COLO829 (cell line): ENCODE data around the gene MYO16.

Source experiments
- DNase-seq: peaks from one replicate; pipeline ENCODE4 v3.0.0; 2012; ENCODE audit warnings: low spot score

Gene MYO16

DNA sequence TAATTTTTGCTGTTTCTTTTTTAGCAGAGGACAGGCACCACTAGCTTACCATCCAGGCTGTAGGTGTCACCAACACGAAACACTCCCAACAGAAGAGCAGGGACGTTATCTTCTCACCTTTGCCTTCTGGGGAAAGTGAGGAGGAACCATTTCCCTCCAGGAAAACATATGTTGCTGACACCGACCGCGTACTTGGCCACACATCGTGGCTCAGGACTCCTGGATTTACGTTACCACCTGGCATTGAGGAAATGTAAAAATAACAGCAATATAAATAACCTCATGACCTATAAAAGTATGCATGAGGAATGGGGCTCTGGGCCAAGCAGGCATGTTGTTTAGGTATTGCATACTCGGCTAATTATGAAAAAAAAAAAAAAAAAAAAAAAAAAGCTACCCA, 525.1 kb downstream of the MYO16 start:
- no peak for DNase-seq

DNA sequence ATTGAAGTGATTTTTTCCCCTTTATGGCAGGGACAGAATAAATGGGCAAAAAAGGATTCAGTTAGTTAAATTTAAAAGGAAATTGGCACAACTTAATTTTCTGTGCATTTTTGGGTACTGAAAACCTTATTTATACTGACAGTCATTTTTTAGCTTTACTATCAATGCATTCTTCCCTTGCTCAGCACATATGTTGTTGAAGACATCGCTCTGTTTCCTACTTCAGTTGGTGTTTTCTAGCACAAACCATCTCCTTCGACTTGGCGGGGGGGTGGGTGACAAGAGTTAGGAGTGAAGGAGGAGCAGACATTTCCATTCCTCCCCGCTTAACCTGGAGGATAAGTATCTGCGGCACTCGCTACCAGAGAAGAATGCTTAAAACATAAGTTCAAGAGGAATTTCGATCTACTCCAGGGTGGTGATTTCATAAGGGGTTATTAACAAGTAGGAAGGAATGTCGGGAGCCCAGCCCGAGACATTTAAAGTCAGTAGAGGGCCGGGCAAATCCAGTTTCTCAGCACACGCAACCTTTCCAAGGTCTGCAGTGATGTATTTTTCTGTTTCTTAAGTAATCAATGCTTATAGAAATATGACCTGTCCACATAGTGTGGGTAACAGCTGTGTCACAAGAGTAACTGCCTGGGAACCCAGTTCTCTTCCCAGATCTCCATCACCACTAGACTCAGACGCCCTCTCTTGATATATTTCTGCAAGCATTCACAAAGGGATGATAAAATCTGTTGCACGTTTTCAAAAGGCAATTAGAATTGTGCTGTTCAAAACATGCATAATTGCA, 525.8 kb downstream of the MYO16 start:
- no peak for DNase-seq

DNA sequence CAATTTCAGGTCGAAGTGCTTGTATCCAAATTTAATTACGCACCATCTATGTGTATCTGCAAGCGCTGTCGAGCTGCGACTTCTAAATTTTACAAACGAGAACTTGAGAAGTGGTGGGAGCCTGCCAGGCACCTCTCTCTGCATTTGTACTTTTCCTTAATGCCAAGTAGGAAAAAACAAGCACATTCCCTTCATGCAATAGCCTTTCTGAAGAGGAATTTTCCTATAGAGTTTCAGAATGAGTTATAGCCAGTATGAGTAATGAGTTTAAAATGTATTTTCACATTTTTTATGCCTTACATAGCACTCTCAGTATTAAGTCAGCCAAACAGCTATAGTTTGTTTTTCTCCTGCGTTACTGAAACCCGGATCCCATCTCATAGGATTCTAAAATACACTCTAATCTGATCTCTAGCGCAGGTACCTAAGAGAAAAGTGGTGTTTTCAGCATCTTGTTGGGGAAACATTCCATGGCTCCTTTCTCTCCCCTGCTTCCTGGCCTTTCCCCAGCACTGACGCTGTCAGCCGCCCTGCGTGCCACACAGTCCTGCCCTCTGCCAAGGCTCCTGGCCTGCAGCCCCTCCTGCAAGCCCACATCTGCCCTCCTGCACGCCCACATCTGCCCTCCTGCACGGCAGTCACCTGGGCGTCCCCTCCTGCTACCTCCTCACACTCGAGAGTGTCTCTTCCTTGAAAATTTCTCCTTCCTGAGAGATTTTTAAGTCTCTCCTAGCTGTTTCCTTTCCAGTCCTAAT, 526.9 kb downstream of the MYO16 start:
- DNase-seq, result peak; percentile 3

DNA sequence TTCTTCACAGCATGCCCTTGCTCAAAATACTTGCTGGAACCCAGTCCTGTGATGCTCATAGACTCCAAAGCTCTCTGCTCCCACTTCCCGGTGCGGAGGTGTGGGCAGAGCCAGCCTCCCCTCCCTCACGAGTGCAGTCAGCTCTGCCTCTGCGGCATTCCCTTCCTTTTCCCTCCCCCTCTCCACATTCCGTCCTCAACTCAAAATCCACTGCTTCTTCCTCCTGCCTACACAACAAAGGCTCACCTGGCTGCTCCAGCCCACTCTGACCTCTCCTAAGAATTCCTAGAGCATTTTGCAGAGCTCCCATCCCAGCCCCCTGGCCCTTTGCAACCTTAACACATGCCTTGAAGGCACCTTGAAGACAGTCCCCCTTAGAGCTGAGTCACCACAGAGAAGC, 527.9 kb downstream of the MYO16 start:
- DNase-seq, result no peak

DNA sequence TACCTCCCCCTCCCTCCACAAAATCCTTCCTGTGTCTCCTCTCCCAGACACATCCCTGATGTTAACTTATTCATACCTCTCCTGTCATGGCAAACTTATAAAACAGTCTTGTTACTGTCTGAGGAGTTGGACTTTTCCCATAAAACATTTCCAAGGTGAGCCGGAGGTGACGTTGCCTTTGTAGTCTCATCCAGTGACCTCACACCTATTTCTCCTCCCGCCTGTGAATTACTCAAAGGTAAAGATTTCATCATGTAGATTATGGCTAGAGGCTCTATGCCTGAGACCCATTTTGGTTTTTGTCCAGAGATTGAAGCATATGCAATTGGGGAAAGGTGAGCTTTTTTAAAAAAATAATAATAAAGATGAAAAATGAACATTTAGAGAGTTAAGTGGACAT, 529.0 kb downstream of the MYO16 start:
- no peak for DNase-seq

DNA sequence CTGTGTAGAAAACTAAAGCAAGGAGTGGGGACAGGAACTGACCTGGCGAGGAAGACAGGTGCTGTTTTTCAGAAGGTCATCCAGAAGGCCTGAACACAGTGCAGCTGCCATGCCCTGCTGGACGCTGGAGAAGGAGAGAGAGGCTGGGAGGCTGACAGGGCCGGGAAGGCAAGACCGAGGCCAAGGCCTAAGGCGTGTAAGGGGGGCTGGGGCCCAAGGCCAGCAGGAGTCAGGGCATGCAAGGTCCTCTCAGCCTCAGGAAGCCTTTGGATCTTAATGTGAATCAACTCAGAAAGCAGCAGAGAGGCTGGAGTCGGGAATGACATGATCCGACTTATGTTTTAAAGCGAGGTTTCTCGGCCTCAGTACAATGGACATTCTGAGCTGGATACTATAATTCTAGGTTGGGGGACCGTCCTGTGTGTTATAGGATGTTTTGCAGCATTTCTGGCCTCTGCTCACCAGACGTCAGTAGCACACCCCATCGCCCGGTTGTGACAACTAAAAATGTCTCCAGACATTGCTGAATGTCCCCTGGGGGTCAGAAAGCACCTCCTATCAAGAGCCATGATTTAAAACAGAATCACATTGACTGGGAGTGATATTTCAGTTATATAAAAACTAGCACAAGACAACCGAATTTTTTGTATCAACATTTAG, 530.4 kb downstream of the MYO16 start:
- no peak for DNase-seq

DNA sequence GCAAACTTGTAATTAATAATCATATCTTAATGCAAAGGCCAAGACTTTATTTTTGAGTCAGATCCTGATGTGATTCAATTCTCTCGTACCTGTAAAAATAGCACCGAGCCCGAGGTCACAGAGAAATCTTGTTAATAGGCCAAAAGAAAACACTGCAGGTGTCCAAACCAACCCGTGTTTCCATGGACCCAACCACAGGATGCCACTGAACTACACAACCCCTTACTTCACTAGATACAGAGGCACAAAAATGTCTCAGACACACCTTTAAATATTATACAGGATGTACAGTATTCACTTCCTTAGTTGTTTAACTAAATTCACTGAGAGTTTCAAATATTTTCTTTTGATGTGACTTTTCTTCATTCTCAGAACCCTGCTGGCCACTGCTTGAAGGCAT, 530.9 kb downstream of the MYO16 start:
- DNase-seq, result no peak

DNA sequence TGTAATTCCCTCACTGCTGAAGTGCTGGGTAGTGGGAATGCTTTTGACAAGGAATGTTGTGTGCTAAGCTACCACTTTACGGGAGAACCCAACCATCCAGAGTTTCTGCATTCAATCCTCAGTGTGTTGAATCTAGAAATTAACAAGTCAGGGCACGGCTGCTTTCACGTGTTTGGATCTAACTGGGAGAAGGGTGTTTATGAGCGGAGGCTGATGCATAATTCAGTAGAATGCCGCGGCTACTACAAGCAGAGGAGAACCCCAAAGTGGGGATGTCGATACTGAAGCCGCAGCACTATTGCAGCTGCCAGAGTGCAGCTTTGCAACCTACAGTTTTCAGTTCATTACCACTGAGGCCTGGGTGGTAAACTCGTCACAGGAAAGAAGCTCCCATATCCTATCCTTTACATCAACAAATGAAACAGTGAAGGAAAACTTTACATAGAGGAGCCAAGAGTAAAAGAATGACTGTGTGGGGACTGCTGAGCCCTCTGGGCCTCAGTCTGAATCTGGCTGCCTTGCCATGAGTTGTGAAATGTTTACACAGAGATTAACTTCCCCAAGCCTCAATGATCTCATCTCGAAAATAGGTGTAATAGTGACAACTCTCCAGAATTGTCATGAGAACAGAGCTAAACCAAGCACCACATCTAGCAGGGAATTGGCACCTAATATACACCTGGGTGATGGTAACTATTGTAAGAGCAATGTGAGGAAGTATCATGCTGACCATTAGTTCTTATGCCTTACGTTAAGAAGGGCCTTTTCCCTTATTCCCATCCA, 531.7 kb downstream of the MYO16 start:
- DNase-seq, result no peak

DNA sequence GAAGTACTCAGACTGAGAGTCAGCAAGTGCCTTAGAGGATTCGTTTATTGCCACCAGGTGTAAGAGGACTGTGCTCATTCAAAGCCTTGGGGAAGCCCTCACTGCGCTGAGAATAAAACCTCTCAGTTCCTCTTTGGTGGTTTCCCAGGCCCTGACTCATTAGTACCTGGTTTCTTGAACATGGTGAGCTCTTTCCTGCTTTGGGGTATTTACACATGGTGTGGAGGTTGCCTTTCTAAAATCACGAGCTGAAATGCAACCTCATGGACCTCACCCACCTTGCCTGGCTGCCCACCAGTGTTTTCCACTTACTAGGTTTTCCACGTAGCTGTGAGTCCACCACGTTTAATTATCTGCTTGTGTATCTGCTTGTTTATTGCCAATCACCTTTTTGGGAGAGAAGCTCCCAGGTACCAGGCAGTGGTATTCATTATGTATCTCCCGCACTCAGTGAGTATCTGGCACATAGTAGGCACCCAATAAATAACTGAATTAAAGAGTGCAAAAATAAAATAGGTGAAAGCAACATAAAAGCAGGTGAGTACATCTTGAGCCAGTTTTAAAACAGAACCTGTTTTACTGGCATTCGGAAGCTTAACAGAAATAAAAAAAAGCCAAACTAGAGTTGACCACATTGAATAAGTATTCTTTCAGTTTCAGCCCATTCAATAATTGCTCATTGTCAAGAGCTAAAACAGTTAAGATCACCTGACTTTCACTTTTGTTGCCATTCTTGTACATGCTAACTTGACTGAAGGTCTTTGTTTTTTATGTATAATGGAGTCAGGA, 533.0 kb downstream of the MYO16 start:
- no peak for DNase-seq

DNA sequence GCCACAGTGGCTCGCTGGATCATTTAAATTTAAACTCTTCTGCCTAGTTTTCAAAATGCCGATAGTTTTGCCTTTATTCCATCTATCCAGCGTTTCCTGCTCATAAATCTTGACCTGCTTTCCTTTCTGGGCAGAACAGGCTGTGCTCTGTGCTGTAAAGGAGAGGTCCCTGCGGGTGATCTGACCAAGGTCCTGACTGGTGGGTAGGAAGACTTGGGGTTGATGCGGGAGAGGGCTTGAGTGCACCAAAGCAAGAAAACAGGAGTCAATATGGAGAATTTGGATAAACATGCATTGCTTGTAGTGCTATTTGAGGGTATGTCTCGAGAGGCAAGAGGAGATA, 533.6 kb downstream of the MYO16 start:
- DNase-seq, result peak; percentile 38

DNA sequence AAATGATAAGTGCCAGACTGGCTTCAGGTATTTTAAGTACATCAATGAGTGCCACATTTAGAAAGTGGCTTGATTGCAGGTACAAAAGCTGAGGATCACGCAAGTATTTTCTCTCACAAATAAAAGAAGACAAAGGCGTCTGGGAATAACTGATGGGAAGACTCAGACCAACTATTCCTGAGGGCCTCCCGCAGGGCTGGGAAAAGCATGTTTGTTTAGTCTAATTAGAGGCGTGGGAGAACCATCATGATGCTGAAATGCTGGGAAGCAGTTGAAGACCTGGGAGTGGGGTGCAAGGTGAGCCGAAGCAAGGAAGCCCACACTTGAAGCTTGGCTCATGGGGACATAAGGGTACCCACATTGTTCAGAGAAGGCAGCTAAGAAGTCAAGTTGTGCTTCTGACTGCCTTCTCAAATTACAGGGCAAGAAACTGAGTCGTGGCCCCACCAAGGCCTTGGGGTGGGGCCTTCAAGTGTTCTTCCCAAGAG, 536.0 kb downstream of the MYO16 start:
- DNase-seq, result no peak

DNA sequence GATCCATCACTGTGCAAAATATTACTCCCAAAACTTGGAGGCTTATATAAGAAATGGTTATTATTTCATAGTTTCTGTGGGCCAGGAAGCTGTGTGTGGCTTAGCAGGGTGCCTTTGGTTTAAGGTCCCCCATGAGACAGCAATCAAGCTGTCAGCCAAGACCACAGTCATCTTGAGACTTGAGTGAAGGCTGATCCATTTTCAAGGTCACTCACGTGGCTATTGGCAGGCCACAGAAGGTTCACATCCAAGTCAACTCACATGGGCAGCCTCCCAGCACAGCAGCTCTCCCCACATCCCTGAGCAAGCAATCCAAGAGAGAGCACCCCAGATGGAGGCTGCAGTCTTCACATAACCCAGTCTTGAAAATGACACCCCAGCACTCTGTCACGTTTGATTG, 537.4 kb downstream of the MYO16 start:
- no peak for DNase-seq

DNA sequence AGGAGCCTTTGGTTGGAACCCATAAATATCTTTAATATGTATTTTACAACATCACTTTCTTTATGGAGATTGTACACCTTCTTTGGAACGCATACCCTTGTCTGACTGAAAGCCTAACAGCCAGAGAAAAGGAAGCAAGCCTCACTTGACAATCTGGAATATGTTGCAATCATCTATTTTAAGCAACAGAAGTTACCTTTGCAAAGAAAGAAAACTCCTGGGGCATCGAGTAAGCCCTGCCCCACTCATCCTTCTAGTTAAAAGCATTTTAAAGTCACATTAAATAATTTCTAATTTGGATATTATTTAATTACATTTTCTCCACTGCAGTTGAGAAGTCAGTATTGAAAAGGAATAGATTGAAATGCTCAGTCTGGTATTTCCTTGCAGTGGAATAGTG, 542.7 kb downstream of the MYO16 start:
- no peak for DNase-seq

DNA sequence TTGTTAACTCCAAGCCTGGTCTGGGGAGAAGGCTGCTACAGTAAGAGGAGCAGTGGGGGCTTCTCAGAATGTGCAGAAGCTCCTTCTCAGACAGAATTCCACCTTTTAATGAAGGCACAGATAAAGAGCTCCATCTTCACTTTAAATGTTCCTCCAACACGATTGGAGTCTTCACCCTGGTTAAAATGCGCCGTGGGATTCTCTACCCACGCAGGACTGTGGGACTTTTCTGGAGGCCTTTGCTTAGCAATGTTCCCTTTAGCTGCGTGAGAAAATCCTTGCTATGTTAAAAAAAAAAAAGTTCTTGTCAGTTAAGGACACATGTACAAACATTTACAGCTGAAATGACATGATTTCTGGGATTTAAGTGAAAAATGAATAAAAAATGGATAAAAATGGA, 546.3 kb downstream of the MYO16 start:
- no peak for DNase-seq

DNA sequence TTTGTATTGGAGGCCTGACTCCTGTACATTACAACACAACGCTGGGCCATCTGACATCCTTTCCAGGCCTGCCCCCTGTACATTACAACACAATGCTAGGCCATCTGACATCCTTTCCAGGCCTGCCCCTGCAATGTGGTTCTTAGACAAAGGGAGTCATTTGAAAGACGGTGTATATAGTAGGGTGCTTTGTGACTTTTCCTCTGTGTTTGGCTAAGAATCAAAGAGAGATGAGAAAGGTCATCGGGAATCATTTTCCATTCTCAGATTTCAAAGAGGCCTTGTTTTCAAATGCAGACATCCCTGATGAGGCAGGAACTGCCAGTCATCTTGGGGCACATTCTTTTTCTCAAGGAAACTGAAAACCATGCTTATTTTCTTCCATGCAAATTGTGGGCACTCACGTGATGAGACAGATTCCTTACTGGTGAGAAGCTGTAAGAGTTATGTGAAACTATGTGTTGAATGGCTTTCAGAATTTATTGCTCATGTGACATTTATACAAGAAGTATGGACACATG, 551.6 kb downstream of the MYO16 start:
- peak; percentile 80 for DNase-seq

DNA sequence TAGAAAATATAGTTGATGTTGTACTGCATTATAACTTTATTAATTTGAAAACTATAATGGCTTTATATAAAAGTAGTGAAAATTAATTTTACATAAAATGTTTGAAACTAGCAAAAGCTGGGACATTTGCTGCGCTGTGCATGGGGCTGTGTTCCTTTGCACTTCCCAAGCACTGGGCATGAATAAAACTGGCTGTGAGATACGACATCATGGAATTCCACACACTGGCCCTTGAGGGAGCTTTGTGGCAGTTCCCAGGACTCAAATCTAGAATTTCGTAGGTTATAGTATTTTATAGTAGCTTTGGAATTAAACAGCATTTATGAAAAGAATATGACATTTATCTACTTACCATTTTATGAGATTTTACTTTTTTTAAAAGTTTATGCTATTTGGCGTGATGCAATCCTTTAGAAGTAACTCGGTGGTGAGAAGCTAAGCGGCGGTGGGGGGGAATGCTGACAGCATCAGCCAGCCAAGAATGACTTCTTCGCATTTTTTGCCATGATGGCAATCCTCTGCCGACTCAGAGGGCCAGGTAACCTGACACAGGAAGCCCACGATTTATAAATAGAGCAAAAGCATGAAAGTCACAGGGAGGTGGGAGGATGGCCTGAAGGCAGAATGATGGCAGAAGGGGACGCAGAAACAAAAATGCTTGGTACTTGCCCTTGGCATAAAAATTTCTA, 553.5 kb downstream of the MYO16 start:
- DNase-seq, result no peak

DNA sequence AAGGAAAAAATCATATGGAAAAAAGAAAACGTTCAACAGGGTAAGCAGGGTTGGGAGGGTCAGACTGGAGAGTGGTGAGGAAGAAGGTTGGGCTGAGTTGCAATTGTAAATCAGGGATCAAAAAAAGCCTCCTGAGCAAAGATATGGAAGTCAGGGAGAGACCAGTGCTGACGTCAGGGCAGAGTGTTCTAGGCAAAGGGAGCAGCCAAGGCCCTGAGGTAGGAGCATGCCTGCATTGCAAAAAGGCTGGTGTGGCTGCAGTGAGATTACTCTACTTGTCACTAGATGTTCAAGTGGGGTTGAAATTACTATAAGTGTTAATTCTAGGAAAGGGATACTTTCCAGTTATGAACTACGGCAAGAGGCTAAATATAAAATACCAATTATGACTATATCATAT, 562.0 kb downstream of the MYO16 start:
- DNase-seq, result no peak

DNA sequence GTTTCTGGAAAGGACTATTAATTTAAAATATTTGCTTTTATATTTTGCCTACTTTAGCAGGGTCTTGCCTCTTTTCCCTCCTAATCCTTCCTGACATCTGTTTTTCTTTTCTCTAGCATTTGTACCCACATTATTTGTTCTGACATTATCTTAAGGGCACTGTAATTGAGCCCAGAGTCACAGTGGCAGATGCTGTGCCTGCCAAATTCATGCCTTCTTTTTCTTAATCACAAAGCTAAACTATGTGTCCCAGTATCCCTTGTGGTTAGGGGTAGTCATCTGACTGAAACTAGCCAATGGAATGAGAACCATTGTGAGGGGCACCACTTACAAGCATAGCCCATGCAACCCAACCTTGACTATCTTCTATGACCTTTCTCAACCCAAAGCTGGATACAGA, 562.9 kb downstream of the MYO16 start:
- DNase-seq, result no peak

DNA sequence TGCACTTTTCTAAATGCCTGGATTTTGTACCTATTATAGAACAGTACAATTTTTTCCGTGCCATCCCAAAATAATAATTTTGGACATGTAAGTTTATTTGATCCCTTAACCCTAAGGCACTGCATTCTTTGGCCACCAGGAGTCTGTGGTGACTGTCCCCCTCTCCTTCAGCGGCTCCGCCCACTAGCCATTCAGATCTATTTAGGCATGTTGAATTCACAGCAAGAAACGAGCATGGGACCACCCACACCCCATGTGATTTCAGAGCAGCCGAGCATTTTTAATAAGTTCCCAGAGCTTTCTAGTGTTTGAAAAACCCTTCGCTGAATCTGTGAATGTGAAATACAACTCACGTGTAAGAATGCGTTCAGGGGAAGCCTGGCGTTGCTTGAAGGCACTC, 567.5 kb downstream of the MYO16 start:
- DNase-seq, result no peak

DNA sequence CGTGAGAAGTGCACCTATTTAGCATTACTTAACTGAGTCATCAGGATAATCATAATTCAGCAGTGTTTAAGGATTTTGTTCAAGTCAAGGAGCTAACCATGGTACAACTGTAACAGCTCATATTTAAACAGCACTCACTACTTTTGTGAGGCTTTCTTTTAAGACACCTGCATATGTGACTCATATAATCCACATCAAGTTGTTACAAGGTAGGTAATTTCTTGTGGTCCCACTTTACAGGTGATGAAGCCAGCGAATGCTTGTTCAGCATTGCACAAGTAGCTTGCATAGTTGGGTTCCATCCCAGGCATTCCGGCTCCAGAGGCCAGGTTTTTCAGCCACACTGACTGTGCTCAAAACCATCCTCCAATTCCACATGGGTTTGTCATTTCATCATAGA, 569.2 kb downstream of the MYO16 start:
- DNase-seq, result no peak

DNA sequence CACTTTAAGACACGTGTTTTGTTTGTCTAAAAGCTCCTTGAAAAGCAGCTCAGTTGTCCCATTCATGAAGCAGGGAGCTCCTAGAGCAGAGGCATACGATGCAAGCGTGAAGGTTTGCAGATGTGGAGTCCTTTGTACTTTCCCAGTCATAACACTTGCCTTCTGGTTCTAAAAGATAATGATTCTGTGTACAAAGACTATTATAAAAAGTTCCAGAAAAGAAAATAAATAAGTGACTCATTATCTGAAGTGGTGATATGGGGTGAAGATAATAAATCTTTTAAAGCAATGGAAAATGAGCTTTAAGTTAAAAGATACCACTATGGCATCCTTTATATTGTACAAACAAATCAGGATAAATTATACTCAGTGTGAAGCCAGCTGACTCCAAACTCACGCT, 569.9 kb downstream of the MYO16 start:
- DNase-seq, result peak; percentile 43
